CD4-positive, alpha-beta T cell (primary cell): ENCODE measurements around the gene MRPL55. TPM values are rescaled to one million over a fixed set of nuclear protein-coding genes. Genes with fewer than 3 reads are reported as not detected.

Source experiments
- ATAC-seq: fragments of 200-7000 bp; cut with Tn5 transposase; one replicate; pipeline ENCODE4 v1.10.0; 2022; ENCODE audit warnings: mild to moderate bottlenecking; ENCODE audit not compliant: poor library complexity
- CTCF ChIA-PET: fragments of 350-600 bp; sonication (Branson Sonifier 250); formaldehyde crosslinking; loops from one replicate; lab custom pipeline; 2021; ENCODE audit warnings: antibody characterized with exemption, inconsistent platforms; lab: Charles Lee
- POLR2A ChIA-PET: fragments of 350-600 bp; sonication (Branson Sonifier 250); formaldehyde crosslinking; loops from one replicate; lab custom pipeline; 2021; ENCODE audit warnings: antibody characterized with exemption, inconsistent platforms; lab: Charles Lee
- DNase-seq, 14 experiments: peaks; one replicate each; pipeline ENCODE4 v3.0.0-alpha.2; 2013 to 2020; ENCODE audit warnings: mixed read lengths in 2 of 14
- H3K27ac ChIP-seq, 2 donors: one replicate each; pipeline versions ENCODE4 v1.5.1 to v1.7.0; 2013; ENCODE audit warnings: low read length in 2 of 2, low read depth in 1 of 2, mild to moderate bottlenecking in 1 of 2
- H3K27me3 ChIP-seq, 2 experiments: 1 replicate in 1 of 2; 2 replicates in 1 of 2; pipeline versions ENCODE4 v1.6.1 to v1.7.0; 2013; ENCODE audit warnings: low read length in 2 of 2, control low read depth in 1 of 2, mild to moderate bottlenecking in 1 of 2, moderate library complexity in 1 of 2; ENCODE audit not compliant: insufficient read depth in 2 of 2, control insufficient read depth in 1 of 2
- H3K36me3 ChIP-seq: one replicate; pipeline ENCODE4 v1.6.1; 2013; ENCODE audit warnings: low read length, control low read depth; ENCODE audit not compliant: insufficient read depth
- H3K4me1 ChIP-seq: one replicate; pipeline ENCODE4 v1.6.1; 2013; ENCODE audit warnings: low read length, control low read depth; ENCODE audit not compliant: insufficient read depth
- H3K4me3 ChIP-seq: one replicate; pipeline ENCODE4 v1.5.1; 2013; ENCODE audit warnings: mild to moderate bottlenecking, low read length, moderate library complexity
- H3K9me3 ChIP-seq, 2 experiments: 1 replicate in 1 of 2; 2 replicates in 1 of 2; pipeline versions ENCODE4 v1.6.1 to v1.7.0; 2013; ENCODE audit warnings: low read length in 2 of 2, mild to moderate bottlenecking in 2 of 2, control low read depth in 1 of 2, moderate library complexity in 1 of 2; ENCODE audit not compliant: control insufficient read depth in 1 of 2, insufficient read depth in 1 of 2
- H3K27ac Mint-ChIP-seq: one replicate; pipeline ENCODE4 v1.8.0; 2020; ENCODE audit warnings: mixed read lengths
- H3K27me3 Mint-ChIP-seq: one replicate; pipeline ENCODE4 v1.8.0; 2021; ENCODE audit warnings: mixed read lengths
- H3K36me3 Mint-ChIP-seq: one replicate; pipeline ENCODE4 v1.8.0; 2021; ENCODE audit warnings: low read depth, mixed read lengths
- H3K4me1 Mint-ChIP-seq: one replicate; pipeline ENCODE4 v1.8.0; 2021; ENCODE audit warnings: low read depth, mixed read lengths
- H3K4me3 Mint-ChIP-seq: one replicate; pipeline ENCODE4 v1.8.0; 2020; ENCODE audit warnings: mild to moderate bottlenecking, mixed read lengths
- H3K9me3 Mint-ChIP-seq: one replicate; pipeline ENCODE4 v1.8.0; 2020; ENCODE audit warnings: mixed read lengths
- CTCF ChIP-seq: fragments of 200-600 bp; IDR thresholded peaks from one replicate; pipeline ENCODE4 v1.8.0; 2022; ENCODE audit warnings: antibody characterized with exemption, mild to moderate bottlenecking
- intact Hi-C, 2 experiments: fragments of 100-400 bp; cut with DNase I in 1 of 2; cut with micrococcal nuclease in 1 of 2; formaldehyde crosslinking; loops; one replicate each; pipeline versions ENCODE4 v1.15.1 to v1.9.0; 2023 to 2025; cut with DNase I, micrococcal nuclease
- total RNA-seq, 174 experiments: library from RNA in 2 of 174; stranded (reverse) in 2 of 174; gene quantifications; one replicate each; pipeline ENCODE4 v1.2.3 and lab custom pipeline; 2021 to 2026

Gene MRPL55
- total RNA-seq, 2 experiments from 2014 or later = 120 to 128 TPM

- ChIA-PET POLR2A (interaction anchor here (1.6 kb wide), 1 partner anchor 10 kb away, joined by 5 read pairs; no protein-coding TSS in a partner anchor), CTCF (no interaction called here)
- Mint-ChIP-seq H3K4me1 (peaks cover 90% of the 10 kb centered on the region), H3K4me3 (peak overlapping the region; percentile 76), H3K27ac (peak overlapping the region; percentile 99), H3K27me3 (no peaks in the 10 kb centered on the region), H3K9me3 (peaks cover 1% of the 10 kb centered on the region), H3K36me3 (peaks cover 73% of the 10 kb centered on the region)
- no peaks in the 10 kb centered on the region for H3K27me3 ChIP-seq
- H3K36me3 ChIP-seq = peaks cover 48% of the 10 kb centered on the region
- intact Hi-C loops = loop anchor here in 1 of 2 experiments (5.0 to 10.0 kb wide), 2 partner anchors 408 to 1145 kb away; partner anchors contain the start of gene COQ8A
- H3K4me3 ChIP-seq = peak overlapping the region; percentile 2
- DNase-seq (peak in 3 of 14 experiments; percentile 4 to 41 (median 33)), ATAC-seq (peak; percentile 22)
- peak overlapping the region; percentile 33 to 46 for H3K27ac ChIP-seq
- H3K4me1 ChIP-seq = peaks cover 95% of the 10 kb centered on the region
- no peak for TF ChIP-seq CTCF
- peaks cover 5 to 17% of the 10 kb centered on the region in 2 experiments for H3K9me3 ChIP-seq
These were observed 19.3 kb downstream of the MRPL55 start for GRCh38 chr1:228089519-228090380.

- Mint-ChIP-seq H3K36me3 (peaks cover 73% of the 10 kb centered on the region), H3K4me3 (peak overlapping the region; percentile 76), H3K4me1 (peaks cover 90% of the 10 kb centered on the region), H3K27ac (peak overlapping the region; percentile 99), H3K9me3 (no peaks in the 10 kb centered on the region), H3K27me3 (no peaks in the 10 kb centered on the region)
- no peak for ATAC-seq
- POLR2A ChIA-PET = no interaction called here
- Histone ChIP-seq H3K4me3 (no peak overlapping the region), H3K27ac (peak overlapping the region; percentile 33 to 46), H3K4me1 (peaks cover 98% of the 10 kb centered on the region), H3K36me3 (peaks cover 43% of the 10 kb centered on the region), H3K27me3 (no peaks in the 10 kb centered on the region), H3K9me3 (peaks cover 0 to 8% of the 10 kb centered on the region in 2 experiments)
- TF ChIP-seq CTCF = no peak
- CTCF ChIA-PET = no interaction called here
- intact Hi-C loops = loop anchor here in 1 of 2 experiments (5.0 to 10.0 kb wide), 2 partner anchors 408 to 1144 kb away; partner anchors contain the start of gene COQ8A
- DNase-seq = peak in 4 of 14 experiments; percentile 3 to 58 (median 40)
These were observed 20.3 kb downstream of the MRPL55 start for GRCh38 chr1:228088586-228089498.

- H3K9me3 Mint-ChIP-seq = no peaks in the 10 kb centered on the region
- peak in 5 of 14 experiments; percentile 31 to 62 (median 45) for DNase-seq
These were observed 21.3 kb downstream of the MRPL55 start for GRCh38 chr1:228087771-228088251.

More at GRCh38 chr1:228087771-228088251, 21.3 kb downstream of the MRPL55 start:
- Histone ChIP-seq H3K4me3 (peak overlapping the region; percentile 5), H3K27me3 (no peaks in the 10 kb centered on the region), H3K27ac (peak overlapping the region in 1 of 2 donors; percentile 45), H3K9me3 (no peaks in the 10 kb centered on the region), H3K4me1 (peaks cover 94% of the 10 kb centered on the region), H3K36me3 (peaks cover 37% of the 10 kb centered on the region)
- peak overlapping the region; percentile 79 for H3K4me3 Mint-ChIP-seq
- H3K4me1 Mint-ChIP-seq = peaks cover 96% of the 10 kb centered on the region
- H3K27me3 Mint-ChIP-seq = no peaks in the 10 kb centered on the region
- CTCF ChIA-PET = interaction anchor here (1.1 to 1.4 kb wide), 2 partner anchors 12 to 14 kb away, joined by 3 to 5 read pairs; no protein-coding TSS in a partner anchor
- H3K36me3 Mint-ChIP-seq = peaks cover 76% of the 10 kb centered on the region
- no peak for TF ChIP-seq CTCF
- POLR2A ChIA-PET = interaction anchor here (2.3 kb wide), 1 partner anchor 11 kb away, joined by 10 read pairs; no protein-coding TSS in a partner anchor
- ATAC-seq = peak; percentile 18
- H3K27ac Mint-ChIP-seq = peak overlapping the region; percentile 99
- intact Hi-C loops = loop anchor here in 1 of 2 experiments (5.0 to 10.0 kb wide), 2 partner anchors 409 to 1143 kb away; partner anchors contain the start of gene COQ8A
